RWPE1 (cell line): ENCODE data around the gene UROD.
A peak's percentile ranks its signal among the peaks of the same experiment; 100 is the strongest.

Source experiments
- CTCF ChIA-PET: fragments of 350-600 bp; sonication (Branson Sonifier 250); formaldehyde crosslinking; extraction: SDS; loops from one replicate; lab custom pipeline; 2021; lab: Yijun Ruan, JAX
- POLR2A ChIA-PET: fragments of 400-600 bp; formaldehyde crosslinking; extraction: SDS; loops from one replicate; lab custom pipeline; 2020; ENCODE audit warnings: antibody characterized with exemption; ENCODE audit not compliant: low non-redundant PET; lab: Yijun Ruan, JAX
- DNase-seq: peaks from one replicate; pipeline ENCODE4 v3.0.0; 2012; ENCODE audit warnings: low spot score
- H3K27ac ChIP-seq: fragments of 450-650 bp; 2 replicates; pipeline ENCODE4 v1.5.1; 2017
- CTCF ChIP-seq: fragments of 450-650 bp; conservative IDR thresholded peaks from 2 replicates; pipeline ENCODE4 v1.5.1; 2017; ENCODE audit warnings: low read depth, mild to moderate bottlenecking

The UROD gene

GRCh38 chr1:45008516-45008915 lies 3.5 kb upstream of the UROD start:
- ChIA-PET CTCF (interaction anchor here (0.6 kb wide), 2 partner anchors 65 to 277 kb away, joined by 3 to 8 read pairs; no protein-coding TSS in a partner anchor), POLR2A (no interaction called here)
- TF ChIP-seq CTCF = no peak
- DNase-seq = no peak
- no peak overlapping the region for H3K27ac ChIP-seq

GRCh38 chr1:45009296-45009865 lies 2.7 kb upstream of the UROD start:
- ChIA-PET CTCF (interaction anchor here (0.6 kb wide), 2 partner anchors 64 to 335 kb away, joined by 3 to 4 read pairs; no protein-coding TSS in a partner anchor), POLR2A (no interaction called here)
- H3K27ac ChIP-seq = no peak overlapping the region
- no peak for TF ChIP-seq CTCF
- no peak for DNase-seq

- CTCF ChIA-PET = interaction anchor here (0.6 to 1.3 kb wide), 3 partner anchors 281 to 334 kb away, joined by 3 to 4 read pairs (median 3); no protein-coding TSS in a partner anchor
- DNase-seq = peak; percentile 41
- POLR2A ChIA-PET = interaction anchor here (0.5 to 1.8 kb wide), 7 partner anchors 88 to 482 kb away, joined by 3 to 10 read pairs (median 3); partner anchors contain the start of genes MUTYH and TOE1
- TF ChIP-seq CTCF = no peak
- peak overlapping the region; percentile 91 for H3K27ac ChIP-seq
These were observed 1.8 kb upstream of the UROD start for GRCh38 chr1:45009956-45010854.

GRCh38 chr1:45010855-45011811 lies 921 bp upstream of the UROD start, which contains the start of gene HECTD3:
HECTD3 (minus strand) TSS chr1:45011324; CDS start chr1:45011257, 67 bp downstream.
- ChIA-PET POLR2A (interaction anchor here (0.5 to 1.8 kb wide), 8 partner anchors 89 to 481 kb away, joined by 3 to 10 read pairs (median 4); partner anchors contain the start of genes MUTYH and TOE1), CTCF (interaction anchor here (0.7 to 1.6 kb wide), 4 partner anchors 218 to 482 kb away, joined by 3 to 7 read pairs (median 4); no protein-coding TSS in a partner anchor)
- TF ChIP-seq CTCF = no peak
- peak within 1 kb of the TSS; percentile 91 for H3K27ac ChIP-seq
- DNase-seq = peak; percentile 66

GRCh38 chr1:45012639-45013278 lies 705 bp downstream of the UROD start:
- ChIA-PET CTCF (interaction anchor here (0.6 to 1.0 kb wide), 5 partner anchors 15 to 191 kb away, joined by 3 to 4 read pairs (median 3); no protein-coding TSS in a partner anchor), POLR2A (interaction anchor here (0.6 to 1.7 kb wide), 4 partner anchors 49 to 545 kb away, joined by 3 to 6 read pairs (median 4); no protein-coding TSS in a partner anchor)
- no peak for TF ChIP-seq CTCF
- DNase-seq = peak; percentile 75
- H3K27ac ChIP-seq = peak overlapping the region; percentile 91
